C1 segment of cervical spinal cord (tissue), 14 donors: Measurements from ENCODE around the gene CACNA1I.

ENCODE experiments used
- DNase-seq, 14 donors: peaks; one replicate each; lab custom pipeline; 2025; lab: John Stamatoyannopoulos, UW

CACNA1I gene

GRCh38 chr22:39568278-39568981 is 2.1 kb upstream of the CACNA1I start:
- DNase-seq, result no peak

- no peak for DNase-seq
Measured at GRCh38 chr22:39569066-39569465, 1.5 kb upstream of the CACNA1I start.

GRCh38 chr22:39570226-39570625 is 327 bp upstream of the CACNA1I start:
- no peak for DNase-seq

GRCh38 chr22:39571538-39571937 is 985 bp downstream of the CACNA1I start:
- DNase-seq, result no peak

GRCh38 chr22:39574779-39575551 is 4.4 kb downstream of the CACNA1I start:
- peak in 1 of 14 donors; percentile 27 for DNase-seq

GRCh38 chr22:39575552-39575825 is 4.9 kb downstream of the CACNA1I start:
- DNase-seq, result no peak

GRCh38 chr22:39576027-39576426 is 5.5 kb downstream of the CACNA1I start:
- no peak for DNase-seq

- no peak for DNase-seq
Measured at GRCh38 chr22:39577366-39577765, 6.8 kb downstream of the CACNA1I start.

GRCh38 chr22:39577900-39578299 is 7.3 kb downstream of the CACNA1I start:
- no peak for DNase-seq

- DNase-seq, result no peak
Measured at GRCh38 chr22:39580006-39580441, 9.5 kb downstream of the CACNA1I start.

GRCh38 chr22:39580795-39581194 is 10.2 kb downstream of the CACNA1I start:
- DNase-seq, result no peak

GRCh38 chr22:39581303-39581702 is 10.8 kb downstream of the CACNA1I start:
- DNase-seq, result no peak

GRCh38 chr22:39583066-39583667 is 12.6 kb downstream of the CACNA1I start:
- DNase-seq, result no peak

- peak in 2 of 14 donors; percentile 19 to 25 for DNase-seq
Measured at GRCh38 chr22:39589875-39590274, 19.3 kb downstream of the CACNA1I start.

- peak in 3 of 14 donors; percentile 6 to 17 (median 7) for DNase-seq
Measured at GRCh38 chr22:39592081-39593065, 21.8 kb downstream of the CACNA1I start.

- DNase-seq, result no peak
Measured at GRCh38 chr22:39593066-39593930, 22.7 kb downstream of the CACNA1I start.

- no peak for DNase-seq
Measured at GRCh38 chr22:39593931-39594285, 23.4 kb downstream of the CACNA1I start.

- DNase-seq, result no peak
Measured at GRCh38 chr22:39594411-39594810, 23.9 kb downstream of the CACNA1I start.

- no peak for DNase-seq
Measured at GRCh38 chr22:39595622-39596172, 25.1 kb downstream of the CACNA1I start.

- no peak for DNase-seq
Measured at GRCh38 chr22:39596601-39597000, 26.0 kb downstream of the CACNA1I start.
